NCI-H1417 (cell line): ENCODE results near the gene VASH1.

Experiments
- DNase-seq, 3 experiments: peaks; one replicate each; lab custom pipeline; 2025; lab: John Stamatoyannopoulos, UW

VASH1 gene

GRCh38 chr14:76832503-76832988, 71.3 kb downstream of the VASH1 start:
- no peak for DNase-seq
